SK-N-SH treated with all-trans-retinoic acid at 6 μM for 48 hours (cell line): ENCODE measurements around the gene IL17B.

ENCODE experiments used
- ATAC-seq: fragments of 200-7000 bp; cut with Tn5 transposase; 3 replicates; pipeline ENCODE4 v1.9.1; 2020; ENCODE audit warnings: mild to moderate bottlenecking, moderate library complexity
- ARNTL ChIP-seq: fragments of 450-650 bp; formaldehyde crosslinking; IDR thresholded peaks from 2 replicates; pipeline ENCODE4 v1.5.0; 2020; ENCODE audit warnings: low read depth, mild to moderate bottlenecking, moderate library complexity, borderline replicate concordance
- BACH2 ChIP-seq: fragments of 250-450 bp; sonication (Bioruptor Pico); IDR thresholded peaks from 2 replicates; pipeline ENCODE4 v1.9.0; 2021; ENCODE audit warnings: mild to moderate bottlenecking, borderline replicate concordance
- ESRRG ChIP-seq: fragments of 250-450 bp; sonication (Bioruptor Pico); IDR thresholded peaks from 2 replicates; pipeline ENCODE4 v1.6.1; 2021; ENCODE audit warnings: mild to moderate bottlenecking
- GLIS3 ChIP-seq: fragments of 250-450 bp; sonication (Bioruptor Pico); IDR thresholded peaks from 2 replicates; pipeline ENCODE4 v1.5.0; 2020; ENCODE audit warnings: mild to moderate bottlenecking, moderate library complexity
- ISL1 ChIP-seq: fragments of 250-450 bp; sonication (Bioruptor Pico); IDR thresholded peaks from 2 replicates; pipeline ENCODE4 v2.1.2; 2022; ENCODE audit warnings: mild to moderate bottlenecking, moderate library complexity
- OSR1 ChIP-seq: fragments of 250-450 bp; sonication (Bioruptor Pico); IDR thresholded peaks from 2 replicates; pipeline ENCODE4 v1.8.0; 2022; ENCODE audit warnings: moderate library complexity, mild to moderate bottlenecking, inconsistent platforms
- PPARA ChIP-seq: fragments of 250-450 bp; sonication (Bioruptor Pico); IDR thresholded peaks from 2 replicates; pipeline ENCODE4 v1.5.0; 2020; ENCODE audit warnings: mild to moderate bottlenecking, borderline replicate concordance
- RARB ChIP-seq: fragments of 250-450 bp; sonication (Bioruptor Pico); IDR thresholded peaks from 2 replicates; pipeline ENCODE4 v1.8.0; 2021; ENCODE audit warnings: mild to moderate bottlenecking, moderate library complexity
- SNAI2 ChIP-seq: fragments of 250-450 bp; sonication (Bioruptor Pico); IDR thresholded peaks from 2 replicates; pipeline ENCODE4 v1.5.0; 2020; ENCODE audit warnings: mild to moderate bottlenecking, moderate library complexity
- TCF4 ChIP-seq: fragments of 250-450 bp; sonication (Bioruptor Pico); IDR thresholded peaks from 2 replicates; pipeline ENCODE4 v1.8.0; 2021; ENCODE audit warnings: mild to moderate bottlenecking, moderate library complexity, borderline replicate concordance
- TOX ChIP-seq: fragments of 250-450 bp; sonication (Bioruptor Pico); IDR thresholded peaks from 2 replicates; pipeline ENCODE4 v1.8.0; 2021; ENCODE audit warnings: mild to moderate bottlenecking, moderate library complexity, borderline replicate concordance
- ZC3H10 ChIP-seq: fragments of 250-450 bp; sonication (Bioruptor Pico); IDR thresholded peaks from 2 replicates; pipeline ENCODE4 v1.5.1; 2021; ENCODE audit warnings: mild to moderate bottlenecking, moderate library complexity
- ZFP3 ChIP-seq: fragments of 250-450 bp; sonication (Bioruptor Pico); IDR thresholded peaks from 2 replicates; pipeline ENCODE4 v1.5.0; 2020; ENCODE audit warnings: mild to moderate bottlenecking, moderate library complexity
- ZFP30 ChIP-seq: fragments of 450-650 bp; formaldehyde crosslinking; IDR thresholded peaks from 2 replicates; pipeline ENCODE4 v1.5.0; 2022; ENCODE audit warnings: mild to moderate bottlenecking, moderate library complexity
- ZNF565 ChIP-seq: fragments of 450-650 bp; formaldehyde crosslinking; conservative IDR thresholded peaks from 2 replicates; pipeline ENCODE4 v1.5.0; 2020; ENCODE audit warnings: low read depth, mild to moderate bottlenecking, moderate library complexity
- ZNF70 ChIP-seq: fragments of 450-650 bp; formaldehyde crosslinking; IDR thresholded peaks from 2 replicates; pipeline ENCODE4 v1.5.0; 2020; ENCODE audit warnings: mild to moderate bottlenecking, moderate library complexity
- ZNF8 ChIP-seq: fragments of 450-650 bp; formaldehyde crosslinking; IDR thresholded peaks from 2 replicates; pipeline ENCODE4 v1.5.0; 2020; ENCODE audit warnings: mild to moderate bottlenecking, moderate library complexity
- TF ChIP-seq, protein P1 (sequence below): fragments of 250-450 bp; sonication (Bioruptor Pico); IDR thresholded peaks from 2 replicates; pipeline ENCODE4 v1.5.1; 2021; ENCODE audit warnings: mild to moderate bottlenecking, moderate library complexity
- TF ChIP-seq, protein P2 (sequence below): fragments of 250-450 bp; sonication (Bioruptor Pico); IDR thresholded peaks from 2 replicates; pipeline ENCODE4 v1.5.1; 2020; ENCODE audit warnings: low read depth, mild to moderate bottlenecking, moderate library complexity
- TF ChIP-seq, protein P3 (sequence below): fragments of 250-450 bp; sonication (Bioruptor Pico); IDR thresholded peaks from 2 replicates; pipeline ENCODE4 v1.8.0; 2021; ENCODE audit warnings: low read depth, mild to moderate bottlenecking, moderate library complexity, borderline replicate concordance
- TF ChIP-seq, protein P4 (sequence below): fragments of 250-450 bp; sonication (Bioruptor Pico); IDR thresholded peaks from 2 replicates; pipeline ENCODE4 v1.8.0; 2020; ENCODE audit warnings: mild to moderate bottlenecking, moderate library complexity, borderline replicate concordance
- TF ChIP-seq, protein P5 (sequence below): fragments of 250-450 bp; sonication (Bioruptor Pico); IDR thresholded peaks from 2 replicates; pipeline ENCODE4 v1.5.0; 2020; ENCODE audit warnings: mild to moderate bottlenecking, moderate library complexity

IL17B gene

DNA sequence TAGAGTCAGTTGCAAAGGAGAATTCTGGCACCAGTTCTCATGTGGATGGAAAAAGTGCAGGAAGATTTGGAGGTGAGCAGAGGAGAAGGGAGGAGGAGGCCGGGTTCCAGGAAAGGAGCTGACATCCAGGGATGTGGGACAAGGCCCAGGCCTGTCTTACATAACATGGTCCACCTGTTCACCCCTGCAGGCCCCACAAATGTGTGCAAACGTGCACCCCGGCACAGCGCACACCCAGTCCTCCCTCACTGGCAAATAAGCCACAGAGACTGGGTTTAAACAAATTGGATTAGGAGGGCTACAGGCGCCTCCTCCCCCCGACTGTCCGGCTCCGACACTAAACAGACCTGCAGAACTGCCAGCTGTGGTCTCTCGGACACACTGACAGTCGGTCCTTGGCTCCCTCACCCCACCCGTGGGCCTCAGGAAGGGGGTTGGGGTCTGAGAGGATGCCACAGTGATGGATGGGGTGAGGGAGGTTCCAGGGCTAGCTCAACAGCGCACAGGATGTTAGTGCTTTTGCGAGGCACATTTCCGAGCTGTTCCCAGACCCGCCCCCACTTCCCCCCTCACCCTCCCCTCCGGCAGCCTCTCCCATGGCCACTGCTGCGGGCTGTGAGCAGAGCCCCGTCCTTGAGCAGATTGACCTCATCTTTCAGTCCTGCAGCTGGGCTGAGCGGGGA is 43.4 kb upstream of the IL17B start (continued):
- TF ChIP-seq, protein P1, sequence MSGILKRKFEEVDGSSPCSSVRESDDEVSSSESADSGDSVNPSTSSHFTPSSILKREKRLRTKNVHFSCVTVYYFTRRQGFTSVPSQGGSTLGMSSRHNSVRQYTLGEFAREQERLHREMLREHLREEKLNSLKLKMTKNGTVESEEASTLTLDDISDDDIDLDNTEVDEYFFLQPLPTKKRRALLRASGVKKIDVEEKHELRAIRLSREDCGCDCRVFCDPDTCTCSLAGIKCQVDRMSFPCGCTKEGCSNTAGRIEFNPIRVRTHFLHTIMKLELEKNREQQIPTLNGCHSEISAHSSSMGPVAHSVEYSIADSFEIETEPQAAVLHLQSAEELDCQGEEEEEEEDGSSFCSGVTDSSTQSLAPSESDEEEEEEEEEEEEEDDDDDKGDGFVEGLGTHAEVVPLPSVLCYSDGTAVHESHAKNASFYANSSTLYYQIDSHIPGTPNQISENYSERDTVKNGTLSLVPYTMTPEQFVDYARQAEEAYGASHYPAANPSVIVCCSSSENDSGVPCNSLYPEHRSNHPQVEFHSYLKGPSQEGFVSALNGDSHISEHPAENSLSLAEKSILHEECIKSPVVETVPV (CRISPR knock-in tag) = peak; percentile 89
- TF ChIP-seq TOX (no peak), ARNTL (CRISPR knock-in tag) (no peak), ZNF70 (CRISPR knock-in tag) (peak; percentile 98), ZFP3 (CRISPR knock-in tag) (peak; percentile 77; the same call in 1 of the 2 replicates), OSR1 (CRISPR knock-in tag) (no peak), ESRRG (CRISPR knock-in tag) (peak; percentile 91; the same call in 1 of the 2 replicates), SNAI2 (CRISPR knock-in tag) (peak; percentile 80; the same call in 1 of the 2 replicates)
- TF ChIP-seq, protein P2, sequence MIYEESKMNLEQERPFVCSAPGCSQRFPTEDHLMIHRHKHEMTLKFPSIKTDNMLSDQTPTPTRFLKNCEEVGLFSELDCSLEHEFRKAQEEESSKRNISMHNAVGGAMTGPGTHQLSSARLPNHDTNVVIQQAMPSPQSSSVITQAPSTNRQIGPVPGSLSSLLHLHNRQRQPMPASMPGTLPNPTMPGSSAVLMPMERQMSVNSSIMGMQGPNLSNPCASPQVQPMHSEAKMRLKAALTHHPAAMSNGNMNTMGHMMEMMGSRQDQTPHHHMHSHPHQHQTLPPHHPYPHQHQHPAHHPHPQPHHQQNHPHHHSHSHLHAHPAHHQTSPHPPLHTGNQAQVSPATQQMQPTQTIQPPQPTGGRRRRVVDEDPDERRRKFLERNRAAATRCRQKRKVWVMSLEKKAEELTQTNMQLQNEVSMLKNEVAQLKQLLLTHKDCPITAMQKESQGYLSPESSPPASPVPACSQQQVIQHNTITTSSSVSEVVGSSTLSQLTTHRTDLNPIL = peak; percentile 81

DNA sequence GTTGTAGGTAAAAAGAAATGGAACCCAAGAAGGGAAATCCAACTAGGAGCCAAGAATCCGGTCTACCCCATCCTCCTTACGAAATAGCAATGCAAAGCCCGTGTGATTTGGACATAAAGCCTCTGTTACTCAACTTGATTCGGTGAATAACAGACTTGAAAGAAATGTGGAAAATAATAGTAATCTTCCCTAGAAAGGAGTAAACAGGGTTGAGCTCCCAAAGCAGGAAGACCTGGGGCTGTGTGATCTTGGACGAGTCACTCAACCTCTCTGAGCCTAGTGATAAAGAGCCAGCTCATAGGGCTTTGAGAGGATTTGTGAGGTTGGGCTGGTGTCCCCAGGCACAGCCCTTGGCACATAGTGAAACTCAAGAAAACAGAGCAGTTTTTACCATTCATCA is 42.7 kb upstream of the IL17B start:
- no peak for TF ChIP-seq ZNF565
- no peak for TF ChIP-seq GLIS3 (CRISPR knock-in tag)
- no peak for TF ChIP-seq ESRRG (CRISPR knock-in tag)
- no peak for TF ChIP-seq ARNTL (CRISPR knock-in tag)
- no peak for TF ChIP-seq ZFP30
- TF ChIP-seq TCF4 (CRISPR knock-in tag) = no peak
- TF ChIP-seq TOX = no peak
- peak; percentile 0; the same call in 2 of the 3 replicates for ATAC-seq

DNA sequence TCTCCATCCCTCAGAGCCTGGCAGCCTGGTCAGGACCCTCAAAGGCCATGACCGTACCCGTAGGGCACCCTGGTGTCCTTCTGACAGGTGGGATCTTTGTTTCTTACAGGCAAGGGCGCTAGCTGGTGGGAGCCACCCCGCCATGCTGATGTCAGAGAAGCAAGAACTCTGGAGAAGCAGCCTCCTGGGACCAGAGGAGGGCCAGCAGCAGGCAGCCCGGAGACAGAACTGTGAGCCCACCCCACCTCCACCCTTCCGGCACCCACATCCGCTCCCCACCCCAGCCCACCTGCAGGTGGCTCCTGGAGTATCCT is 42.2 kb upstream of the IL17B start:
- ATAC-seq = no peak
- TF ChIP-seq, protein P1 (CRISPR knock-in tag) = no peak
- TF ChIP-seq OSR1 (CRISPR knock-in tag) (no peak), ZFP30 (no peak), ZNF8 (CRISPR knock-in tag) (no peak), ISL1 (CRISPR knock-in tag) (no peak), SNAI2 (CRISPR knock-in tag) (no peak), ZFP3 (CRISPR knock-in tag) (no peak), GLIS3 (CRISPR knock-in tag) (no peak), BACH2 (CRISPR knock-in tag) (no peak), TCF4 (CRISPR knock-in tag) (no peak), ZC3H10 (CRISPR knock-in tag) (no peak), PPARA (no peak), ARNTL (CRISPR knock-in tag) (no peak), TOX (no peak), ZNF70 (CRISPR knock-in tag) (no peak), RARB (CRISPR knock-in tag) (no peak)
- TF ChIP-seq, protein P3, sequence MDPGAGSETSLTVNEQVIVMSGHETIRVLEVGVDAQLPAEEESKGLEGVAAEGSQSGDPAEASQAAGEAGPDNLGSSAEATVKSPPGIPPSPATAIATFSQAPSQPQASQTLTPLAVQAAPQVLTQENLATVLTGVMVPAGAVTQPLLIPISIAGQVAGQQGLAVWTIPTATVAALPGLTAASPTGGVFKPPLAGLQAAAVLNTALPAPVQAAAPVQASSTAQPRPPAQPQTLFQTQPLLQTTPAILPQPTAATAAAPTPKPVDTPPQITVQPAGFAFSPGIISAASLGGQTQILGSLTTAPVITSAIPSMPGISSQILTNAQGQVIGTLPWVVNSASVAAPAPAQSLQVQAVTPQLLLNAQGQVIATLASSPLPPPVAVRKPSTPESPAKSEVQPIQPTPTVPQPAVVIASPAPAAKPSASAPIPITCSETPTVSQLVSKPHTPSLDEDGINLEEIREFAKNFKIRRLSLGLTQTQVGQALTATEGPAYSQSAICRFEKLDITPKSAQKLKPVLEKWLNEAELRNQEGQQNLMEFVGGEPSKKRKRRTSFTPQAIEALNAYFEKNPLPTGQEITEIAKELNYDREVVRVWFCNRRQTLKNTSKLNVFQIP (CRISPR knock-in tag) = no peak
- TF ChIP-seq, protein P4, sequence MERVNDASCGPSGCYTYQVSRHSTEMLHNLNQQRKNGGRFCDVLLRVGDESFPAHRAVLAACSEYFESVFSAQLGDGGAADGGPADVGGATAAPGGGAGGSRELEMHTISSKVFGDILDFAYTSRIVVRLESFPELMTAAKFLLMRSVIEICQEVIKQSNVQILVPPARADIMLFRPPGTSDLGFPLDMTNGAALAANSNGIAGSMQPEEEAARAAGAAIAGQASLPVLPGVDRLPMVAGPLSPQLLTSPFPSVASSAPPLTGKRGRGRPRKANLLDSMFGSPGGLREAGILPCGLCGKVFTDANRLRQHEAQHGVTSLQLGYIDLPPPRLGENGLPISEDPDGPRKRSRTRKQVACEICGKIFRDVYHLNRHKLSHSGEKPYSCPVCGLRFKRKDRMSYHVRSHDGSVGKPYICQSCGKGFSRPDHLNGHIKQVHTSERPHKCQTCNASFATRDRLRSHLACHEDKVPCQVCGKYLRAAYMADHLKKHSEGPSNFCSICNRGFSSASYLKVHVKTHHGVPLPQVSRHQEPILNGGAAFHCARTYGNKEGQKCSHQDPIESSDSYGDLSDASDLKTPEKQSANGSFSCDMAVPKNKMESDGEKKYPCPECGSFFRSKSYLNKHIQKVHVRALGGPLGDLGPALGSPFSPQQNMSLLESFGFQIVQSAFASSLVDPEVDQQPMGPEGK (CRISPR knock-in tag) = no peak
- TF ChIP-seq, protein P5, sequence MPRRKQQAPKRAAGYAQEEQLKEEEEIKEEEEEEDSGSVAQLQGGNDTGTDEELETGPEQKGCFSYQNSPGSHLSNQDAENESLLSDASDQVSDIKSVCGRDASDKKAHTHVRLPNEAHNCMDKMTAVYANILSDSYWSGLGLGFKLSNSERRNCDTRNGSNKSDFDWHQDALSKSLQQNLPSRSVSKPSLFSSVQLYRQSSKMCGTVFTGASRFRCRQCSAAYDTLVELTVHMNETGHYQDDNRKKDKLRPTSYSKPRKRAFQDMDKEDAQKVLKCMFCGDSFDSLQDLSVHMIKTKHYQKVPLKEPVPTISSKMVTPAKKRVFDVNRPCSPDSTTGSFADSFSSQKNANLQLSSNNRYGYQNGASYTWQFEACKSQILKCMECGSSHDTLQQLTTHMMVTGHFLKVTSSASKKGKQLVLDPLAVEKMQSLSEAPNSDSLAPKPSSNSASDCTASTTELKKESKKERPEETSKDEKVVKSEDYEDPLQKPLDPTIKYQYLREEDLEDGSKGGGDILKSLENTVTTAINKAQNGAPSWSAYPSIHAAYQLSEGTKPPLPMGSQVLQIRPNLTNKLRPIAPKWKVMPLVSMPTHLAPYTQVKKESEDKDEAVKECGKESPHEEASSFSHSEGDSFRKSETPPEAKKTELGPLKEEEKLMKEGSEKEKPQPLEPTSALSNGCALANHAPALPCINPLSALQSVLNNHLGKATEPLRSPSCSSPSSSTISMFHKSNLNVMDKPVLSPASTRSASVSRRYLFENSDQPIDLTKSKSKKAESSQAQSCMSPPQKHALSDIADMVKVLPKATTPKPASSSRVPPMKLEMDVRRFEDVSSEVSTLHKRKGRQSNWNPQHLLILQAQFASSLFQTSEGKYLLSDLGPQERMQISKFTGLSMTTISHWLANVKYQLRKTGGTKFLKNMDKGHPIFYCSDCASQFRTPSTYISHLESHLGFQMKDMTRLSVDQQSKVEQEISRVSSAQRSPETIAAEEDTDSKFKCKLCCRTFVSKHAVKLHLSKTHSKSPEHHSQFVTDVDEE = no peak
